Hepatocyte (in vitro differentiated cells): ENCODE results near the gene CLMP. TPM values are rescaled to one million over a fixed set of nuclear protein-coding genes. Genes with fewer than 3 reads are reported as not detected.

Source experiments
- DNase-seq: peaks from one replicate; pipeline ENCODE4 v3.0.0-alpha.2; 2016; ENCODE audit warnings: low spot score
- H2AFZ ChIP-seq: fragments of 200-600 bp; sonication (generic); 2 replicates; pipeline ENCODE4 v1.6.0; 2016; ENCODE audit warnings: antibody characterized with exemption, mild to moderate bottlenecking
- H3K27ac ChIP-seq: fragments of 200-600 bp; sonication (generic); 2 replicates; pipeline ENCODE4 v1.5.1; 2016; ENCODE audit warnings: mild to moderate bottlenecking
- H3K27me3 ChIP-seq: fragments of 200-600 bp; sonication (generic); 2 replicates; pipeline ENCODE4 v1.6.1; 2016
- H3K36me3 ChIP-seq: fragments of 200-600 bp; sonication (generic); replicated peaks from 2 replicates; pipeline ENCODE4 v1.5.1; 2016; ENCODE audit warnings: low read depth; ENCODE audit not compliant: insufficient read depth
- H3K4me1 ChIP-seq: fragments of 200-600 bp; sonication (generic); 2 replicates; pipeline ENCODE4 v1.5.1; 2016; ENCODE audit warnings: mild to moderate bottlenecking, moderate library complexity; ENCODE audit not compliant: insufficient read depth
- H3K4me2 ChIP-seq: fragments of 200-600 bp; sonication (generic); 2 replicates; pipeline ENCODE4 v1.6.0; 2016
- H3K4me3 ChIP-seq: fragments of 200-600 bp; sonication (generic); 2 replicates; pipeline ENCODE4 v1.5.1; 2016; ENCODE audit warnings: mild to moderate bottlenecking
- H3K79me2 ChIP-seq: fragments of 200-600 bp; sonication (generic); 2 replicates; pipeline ENCODE4 v1.6.0; 2017; ENCODE audit warnings: mild to moderate bottlenecking
- H3K9me2 ChIP-seq: fragments of 200-600 bp; sonication (generic); replicated peaks from 2 replicates; pipeline ENCODE4 v1.6.0; 2017; ENCODE audit warnings: mild to moderate bottlenecking; ENCODE audit not compliant: insufficient read depth
- H3K9me3 ChIP-seq: fragments of 200-600 bp; sonication (generic); 2 replicates; pipeline ENCODE4 v1.5.1; 2016; ENCODE audit warnings: low read depth, mild to moderate bottlenecking
- H4K20me1 ChIP-seq: fragments of 200-600 bp; sonication (generic); 2 replicates; pipeline ENCODE4 v1.6.0; 2016; ENCODE audit warnings: mild to moderate bottlenecking; ENCODE audit not compliant: insufficient read depth, poor library complexity, severe bottlenecking
- CTCF ChIP-seq: fragments of 200-600 bp; sonication (generic); IDR thresholded peaks from 2 replicates; pipeline ENCODE4 v1.5.1; 2016; ENCODE audit warnings: antibody characterized with exemption, mild to moderate bottlenecking; ENCODE audit not compliant: poor library complexity
- EZH2 ChIP-seq: fragments of 200-600 bp; sonication (generic); IDR thresholded peaks from 2 replicates; pipeline ENCODE4 v1.6.1; 2016; ENCODE audit warnings: antibody characterized with exemption, mild to moderate bottlenecking, borderline replicate concordance
- EZH2phosphoT487 ChIP-seq: fragments of 200-600 bp; sonication (generic); IDR thresholded peaks from one replicate; pipeline ENCODE4 v1.6.1; 2018; ENCODE audit warnings: antibody characterized with exemption, mild to moderate bottlenecking, low read depth, moderate library complexity; ENCODE audit not compliant: unreplicated experiment, severe bottlenecking
- WGBS: methylation state at CpG from one replicate; pipeline ENCODE4 v1.1.6; 2016; ENCODE audit warnings: low lambda C conversion rate; ENCODE audit errors: missing lambda C conversion rate; 5-methylcytosine and 5-hydroxymethylcytosine counted together
- polyA plus RNA-seq: library from polyadenylated mRNA; unstranded; fragments of >200 nt; fragmentation: Nextera tagmentation; extraction: Ambion mirVana; gene quantifications from 2 replicates; pipeline ENCODE4 v1.2.1, GENCODE V29; 2016
- total RNA-seq: library from RNA; depleted of rRNA; stranded (reverse); fragments of >200 nt; gene quantifications from 2 replicates; pipeline ENCODE4 v1.2.3, GENCODE V29; 2014

CLMP gene
- total and polyA plus RNA-seq, 2 experiments from 2014 or later = 23.3 to 59.4 TPM

GRCh38 chr11:123073343-123074057, 121.5 kb downstream of the CLMP start:
- no peak overlapping the region for H2AFZ ChIP-seq
- H3K4me3 ChIP-seq = no peak overlapping the region
- no peaks in the 10 kb centered on the region for H4K20me1 ChIP-seq
- no peaks in the 10 kb centered on the region for H3K79me2 ChIP-seq
- no peak overlapping the region for H3K27ac ChIP-seq
- DNase-seq = no peak
- H3K4me2 ChIP-seq = no peak overlapping the region
- no peaks in the 10 kb centered on the region for H3K4me1 ChIP-seq
- H3K27me3 ChIP-seq = no peaks in the 10 kb centered on the region
- H3K36me3 ChIP-seq = no peaks in the 10 kb centered on the region
- 96% methylated on average over 14 of the region's 14 CpGs for WGBS
- TF ChIP-seq EZH2phosphoT487 (no peak), EZH2 (no peak), CTCF (no peak)
- no peaks in the 10 kb centered on the region for H3K9me3 ChIP-seq
- H3K9me2 ChIP-seq = no peaks in the 10 kb centered on the region

GRCh38 chr11:123072762-123073161, 122.3 kb downstream of the CLMP start:
- no peaks in the 10 kb centered on the region for H3K27me3 ChIP-seq
- H3K4me3 ChIP-seq = no peak overlapping the region
- no peak for DNase-seq
- no peak for TF ChIP-seq CTCF
- TF ChIP-seq EZH2 = no peak
- TF ChIP-seq EZH2phosphoT487 = no peak
- H3K4me1 ChIP-seq = no peaks in the 10 kb centered on the region
- no peaks in the 10 kb centered on the region for H3K79me2 ChIP-seq
- H2AFZ ChIP-seq = no peak overlapping the region
- no peak overlapping the region for H3K27ac ChIP-seq
- no peaks in the 10 kb centered on the region for H4K20me1 ChIP-seq
- H3K9me3 ChIP-seq = no peaks in the 10 kb centered on the region
- H3K4me2 ChIP-seq = no peak overlapping the region
- H3K36me3 ChIP-seq = no peaks in the 10 kb centered on the region
- no peaks in the 10 kb centered on the region for H3K9me2 ChIP-seq

GRCh38 chr11:123072332-123072761, 122.7 kb downstream of the CLMP start:
- Histone ChIP-seq H2AFZ (no peak overlapping the region), H3K27ac (no peak overlapping the region), H3K27me3 (no peaks in the 10 kb centered on the region), H3K9me2 (no peaks in the 10 kb centered on the region), H3K36me3 (no peaks in the 10 kb centered on the region), H3K4me3 (no peak overlapping the region), H3K4me1 (no peaks in the 10 kb centered on the region), H4K20me1 (no peaks in the 10 kb centered on the region), H3K4me2 (no peak overlapping the region), H3K79me2 (no peaks in the 10 kb centered on the region), H3K9me3 (no peaks in the 10 kb centered on the region)
- DNase-seq = no peak
- TF ChIP-seq CTCF (no peak), EZH2 (no peak), EZH2phosphoT487 (no peak)
- 90% methylated on average over 2 of the region's 2 CpGs for WGBS
